ENCODE measurements around the gene TSFM.

GRCh38 chr12:57770734-57771133, 11.9 kb upstream of the TSFM start:
- no peak for TF ChIP-seq CREB5 (CRISPR knock-in tag; IDR thresholded peaks at IDR 0.05; ENCODE audit: low read depth)
- TF ChIP-seq, protein P1, sequence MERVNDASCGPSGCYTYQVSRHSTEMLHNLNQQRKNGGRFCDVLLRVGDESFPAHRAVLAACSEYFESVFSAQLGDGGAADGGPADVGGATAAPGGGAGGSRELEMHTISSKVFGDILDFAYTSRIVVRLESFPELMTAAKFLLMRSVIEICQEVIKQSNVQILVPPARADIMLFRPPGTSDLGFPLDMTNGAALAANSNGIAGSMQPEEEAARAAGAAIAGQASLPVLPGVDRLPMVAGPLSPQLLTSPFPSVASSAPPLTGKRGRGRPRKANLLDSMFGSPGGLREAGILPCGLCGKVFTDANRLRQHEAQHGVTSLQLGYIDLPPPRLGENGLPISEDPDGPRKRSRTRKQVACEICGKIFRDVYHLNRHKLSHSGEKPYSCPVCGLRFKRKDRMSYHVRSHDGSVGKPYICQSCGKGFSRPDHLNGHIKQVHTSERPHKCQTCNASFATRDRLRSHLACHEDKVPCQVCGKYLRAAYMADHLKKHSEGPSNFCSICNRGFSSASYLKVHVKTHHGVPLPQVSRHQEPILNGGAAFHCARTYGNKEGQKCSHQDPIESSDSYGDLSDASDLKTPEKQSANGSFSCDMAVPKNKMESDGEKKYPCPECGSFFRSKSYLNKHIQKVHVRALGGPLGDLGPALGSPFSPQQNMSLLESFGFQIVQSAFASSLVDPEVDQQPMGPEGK (CRISPR knock-in tag; IDR thresholded peaks at IDR 0.05; ENCODE audit: borderline replicate concordance): no peak
- no peak for TF ChIP-seq GLIS3 (CRISPR knock-in tag; IDR thresholded peaks at IDR 0.05)
- TF ChIP-seq ZFP30 (CRISPR knock-in tag; IDR thresholded peaks at IDR 0.05): no peak
- no peak for TF ChIP-seq BACH2 (CRISPR knock-in tag; IDR thresholded peaks at IDR 0.05; ENCODE audit: borderline replicate concordance)
- no peak for TF ChIP-seq ESRRG (CRISPR knock-in tag; IDR thresholded peaks at IDR 0.05)

Data from SK-N-SH treated with all-trans-retinoic acid at 6 μM for 48 hours (cell line).